Islet precursor cell (in vitro differentiated cells): ENCODE data around the gene HAUS1.

Experiments used
- DNase-seq: peaks from one replicate; pipeline ENCODE4 v3.0.0-alpha.2; 2018

The HAUS1 gene, protein sequence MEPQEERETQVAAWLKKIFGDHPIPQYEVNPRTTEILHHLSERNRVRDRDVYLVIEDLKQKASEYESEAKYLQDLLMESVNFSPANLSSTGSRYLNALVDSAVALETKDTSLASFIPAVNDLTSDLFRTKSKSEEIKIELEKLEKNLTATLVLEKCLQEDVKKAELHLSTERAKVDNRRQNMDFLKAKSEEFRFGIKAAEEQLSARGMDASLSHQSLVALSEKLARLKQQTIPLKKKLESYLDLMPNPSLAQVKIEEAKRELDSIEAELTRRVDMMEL

DNA sequence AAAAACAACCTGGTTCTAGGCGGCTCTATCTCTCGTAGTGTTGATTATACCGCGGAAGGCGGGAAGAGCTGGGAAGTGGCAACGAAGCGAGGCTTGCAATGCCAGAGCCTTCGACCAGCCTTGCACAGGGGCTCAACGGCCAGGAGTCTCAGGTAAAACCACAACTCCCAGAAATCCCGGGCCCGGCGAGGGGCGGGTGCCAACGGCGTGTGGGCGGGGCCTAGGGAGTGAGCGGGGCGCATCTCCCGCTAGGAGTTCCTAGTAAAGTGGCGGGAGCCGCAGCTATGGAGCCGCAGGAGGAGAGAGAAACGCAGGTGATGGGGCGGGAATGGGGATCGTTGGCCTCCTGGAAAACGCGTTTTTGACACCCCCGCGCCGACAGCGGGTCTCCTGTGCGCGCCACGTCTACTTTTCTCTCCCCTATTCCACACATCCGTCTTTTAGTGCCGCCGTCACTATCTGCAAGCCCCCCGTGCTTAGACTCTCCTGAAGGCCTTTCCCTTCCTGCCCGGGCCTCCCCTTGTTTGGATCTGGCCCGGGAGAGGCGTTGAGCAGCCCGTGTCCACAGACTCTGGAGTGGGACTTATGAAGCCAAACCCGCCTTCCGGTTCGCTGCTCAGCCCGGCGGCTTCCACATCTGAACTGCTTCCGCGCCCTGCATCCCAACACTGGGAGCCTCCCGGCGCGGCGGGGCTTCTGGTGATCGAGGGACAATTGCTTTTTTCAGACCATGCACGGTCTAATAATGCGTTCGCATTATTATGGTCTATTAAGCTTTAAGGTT, at the start of gene HAUS1:
HAUS1 (plus strand) TSS at position 258 of the 784 bp plus-strand sequence; CDS start at position 285, 27 bp downstream.
- peak; percentile 98 for DNase-seq

DNA sequence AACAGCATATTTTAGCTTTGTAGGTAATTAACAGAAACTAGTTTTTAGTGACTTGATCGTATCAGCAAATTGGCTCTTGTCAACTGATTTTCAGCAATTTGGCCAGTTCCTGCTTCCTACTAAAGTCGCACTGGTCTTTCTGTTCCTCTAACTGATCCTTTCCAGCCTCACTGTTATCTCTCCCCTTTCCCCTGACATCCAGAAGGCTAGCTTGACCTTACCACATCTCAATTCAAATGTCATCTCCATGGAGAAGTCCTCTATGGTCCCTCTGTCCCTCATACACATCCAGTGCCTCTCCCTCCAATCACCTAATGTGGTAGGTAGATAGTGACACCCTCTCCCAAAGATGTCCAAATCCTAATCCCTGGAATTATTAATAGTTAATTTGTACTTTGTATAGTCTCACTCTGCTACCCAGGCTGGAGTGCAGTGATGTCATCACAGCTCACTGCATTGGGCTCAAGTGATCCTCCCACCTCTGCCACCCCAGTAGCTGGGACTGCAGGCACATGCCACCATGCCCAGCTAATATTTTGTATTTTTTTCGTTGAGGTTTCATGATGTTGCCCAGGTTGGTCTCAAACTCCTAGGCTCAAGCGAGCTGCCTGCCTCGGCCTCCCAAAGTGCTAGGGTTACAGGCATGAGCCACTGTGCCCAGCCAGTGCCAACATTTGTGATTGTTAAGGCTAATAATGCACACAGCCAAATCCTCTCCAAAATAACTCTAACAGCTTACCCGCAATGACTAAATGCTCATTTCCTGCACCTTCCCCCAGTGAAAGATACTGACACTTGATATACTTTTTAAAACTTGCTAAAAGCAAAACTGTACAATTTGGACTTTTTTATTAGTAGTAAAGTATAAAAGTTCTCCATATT, 49.0 kb upstream of the HAUS1 start:
- DNase-seq, result no peak

DNA sequence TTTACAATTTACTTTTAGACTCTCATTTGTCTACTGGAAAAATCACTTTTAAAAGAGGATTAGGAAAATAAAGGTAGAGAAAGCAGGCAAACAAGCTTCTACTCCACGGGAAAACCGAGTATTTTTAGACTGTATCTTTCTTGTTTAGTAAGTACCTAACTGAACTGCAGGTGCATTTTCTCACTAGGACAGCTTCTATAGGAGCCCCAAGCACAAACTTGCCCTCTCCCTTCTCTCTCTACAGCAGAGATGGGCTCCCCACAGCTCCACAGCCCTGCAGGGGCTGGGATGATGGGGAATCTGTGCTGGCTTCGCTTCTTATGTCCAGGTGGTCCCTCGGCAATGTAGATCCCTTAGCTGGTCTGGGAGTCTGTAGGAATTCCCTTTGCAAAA, 48.4 kb upstream of the HAUS1 start:
- DNase-seq, result no peak

DNA sequence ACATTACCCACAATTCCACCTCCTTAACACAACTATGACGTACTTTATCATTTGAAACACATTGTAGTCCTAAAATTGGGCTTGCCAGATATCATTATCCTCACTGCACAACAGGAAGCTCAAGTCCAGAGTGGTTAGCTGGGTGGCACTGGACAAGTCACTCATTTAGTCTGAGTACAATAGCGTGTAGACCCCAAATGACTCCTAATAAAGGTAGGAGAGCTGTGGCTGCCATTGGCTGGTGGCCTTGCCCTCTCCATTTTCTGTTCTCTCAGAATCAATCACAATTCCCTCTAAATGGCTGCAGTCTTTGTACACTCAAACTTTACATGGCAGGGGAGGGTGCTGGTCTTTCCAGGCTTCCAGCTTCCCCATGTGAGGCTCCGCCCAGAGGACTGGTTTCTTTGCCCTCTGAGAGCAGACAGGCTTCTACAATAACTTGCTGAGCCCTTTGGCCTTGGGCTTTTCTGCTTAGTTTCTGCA, 43.8 kb upstream of the HAUS1 start:
- DNase-seq, result peak; percentile 62

DNA sequence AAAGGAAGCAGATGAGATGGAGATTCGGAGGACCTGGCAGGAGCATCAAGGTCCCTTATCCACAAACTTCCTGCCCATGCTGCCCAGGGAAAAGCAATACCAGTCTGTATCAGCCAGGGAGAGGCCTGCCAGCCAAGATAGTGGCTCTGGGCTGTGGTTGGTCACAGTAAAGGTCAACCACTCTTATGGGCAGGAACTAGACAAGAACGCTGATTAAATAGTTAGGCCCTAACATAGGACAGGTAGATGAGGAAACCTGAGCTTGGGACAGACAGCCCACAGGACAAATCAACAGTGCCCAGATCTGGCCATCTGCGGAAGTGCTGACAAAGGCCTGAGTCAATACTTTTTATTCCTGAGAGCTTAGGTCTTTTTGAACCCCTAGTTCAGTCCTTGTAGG, 42.8 kb upstream of the HAUS1 start:
- no peak for DNase-seq

DNA sequence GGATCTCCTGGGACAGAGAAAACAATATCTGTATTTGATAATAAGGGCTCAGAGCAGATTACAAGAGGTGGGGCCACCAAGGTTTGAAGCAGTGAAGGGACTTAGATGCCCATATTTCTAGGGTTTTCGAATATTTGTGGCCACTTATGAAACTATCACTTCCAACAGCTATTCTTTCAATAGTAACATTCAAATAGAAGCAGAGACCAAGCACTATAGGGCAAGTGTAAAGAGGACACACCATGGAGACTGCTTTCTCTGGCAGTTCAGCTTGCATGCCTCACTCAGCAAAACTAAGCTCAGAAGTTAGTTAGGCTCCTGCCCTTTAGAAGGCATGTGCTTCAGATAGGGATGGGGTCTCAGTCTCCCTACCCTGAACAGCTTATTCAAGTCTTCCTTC, 42.4 kb upstream of the HAUS1 start:
- DNase-seq, result no peak

DNA sequence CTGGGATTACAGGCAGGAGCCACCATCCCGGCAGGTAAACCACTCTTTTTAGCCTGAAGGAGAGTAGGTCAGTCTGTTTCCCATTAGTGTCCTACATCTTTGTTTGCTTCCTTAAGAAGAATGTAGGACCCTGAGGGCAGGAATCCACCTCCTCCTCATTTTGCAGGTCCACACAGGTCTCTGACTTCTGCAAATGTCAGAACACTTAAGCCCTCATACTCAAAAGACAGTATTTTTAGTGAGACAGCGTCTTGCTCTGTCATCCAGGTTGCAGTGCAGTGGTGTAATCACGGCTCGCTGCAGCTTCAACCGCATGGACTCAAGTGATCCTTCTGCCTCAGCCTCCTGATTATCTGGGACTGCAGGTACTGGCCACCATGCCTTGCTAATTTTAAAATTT, 41.4 kb upstream of the HAUS1 start:
- DNase-seq, result peak; percentile 92

DNA sequence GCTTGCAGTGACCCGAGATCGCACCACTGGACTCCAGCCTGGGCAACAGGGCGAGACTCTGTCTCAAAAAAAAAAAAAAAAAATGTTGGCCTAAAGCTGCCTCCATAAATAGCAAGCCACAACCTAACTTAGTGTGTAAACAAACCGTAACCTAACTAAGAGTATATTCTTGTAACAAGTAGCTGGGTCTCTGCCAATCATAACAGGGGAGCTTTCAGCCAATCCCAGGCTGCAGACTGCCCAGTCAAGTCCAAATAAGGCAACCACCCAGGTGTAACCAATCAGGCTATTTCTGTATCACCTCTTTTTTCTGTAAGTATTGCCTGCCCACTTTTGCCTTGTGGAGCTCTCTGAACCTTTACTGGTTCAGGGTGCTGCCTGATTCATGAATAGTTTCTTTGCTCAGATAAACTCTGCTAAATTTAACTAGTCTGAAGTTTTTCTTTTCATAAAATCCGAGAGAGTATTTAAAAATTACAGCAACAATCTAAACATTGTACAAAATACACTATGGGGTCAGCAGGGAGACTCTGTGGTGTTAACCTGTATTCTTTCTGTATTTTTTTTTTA, 36.7 kb upstream of the HAUS1 start:
- peak; percentile 59 for DNase-seq

DNA sequence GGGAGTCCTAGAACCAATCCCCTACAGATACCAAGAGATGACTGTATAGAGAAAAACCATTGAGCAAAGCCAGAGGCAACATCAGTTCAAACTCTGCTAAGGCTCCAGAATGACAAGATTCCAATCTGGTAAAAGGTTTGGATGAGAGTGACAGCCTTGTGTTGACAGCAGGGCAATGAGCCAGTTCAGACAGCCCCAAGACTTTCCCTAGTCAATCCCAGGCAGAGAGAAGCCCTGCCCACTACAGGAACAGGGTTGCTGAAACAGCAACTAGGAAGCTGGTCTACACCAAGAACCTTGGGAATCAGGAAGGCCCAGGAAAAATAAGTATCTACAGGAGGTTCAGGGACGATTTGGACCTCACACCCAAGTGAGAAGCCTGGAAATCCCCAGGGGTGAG, 35.4 kb upstream of the HAUS1 start:
- DNase-seq, result peak; percentile 72

DNA sequence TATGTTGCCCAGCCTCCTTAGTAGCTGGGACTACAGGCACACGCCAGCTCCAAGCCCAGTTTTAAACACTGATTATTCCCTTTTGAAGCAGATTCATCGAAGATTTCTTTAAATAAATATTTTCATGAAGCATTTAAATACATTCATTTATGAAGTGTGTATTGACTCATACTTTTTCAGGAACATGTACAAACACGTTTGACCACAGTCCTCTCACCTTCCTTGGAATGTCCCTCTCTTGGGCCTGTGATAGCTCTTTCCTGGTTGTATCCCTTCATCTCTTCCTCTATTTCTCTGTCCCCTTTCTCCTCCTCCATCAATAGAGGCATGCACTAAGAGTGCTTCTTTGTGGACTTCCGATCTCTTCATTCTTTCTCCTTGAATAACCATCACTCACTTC, 34.7 kb upstream of the HAUS1 start:
- DNase-seq, result no peak

DNA sequence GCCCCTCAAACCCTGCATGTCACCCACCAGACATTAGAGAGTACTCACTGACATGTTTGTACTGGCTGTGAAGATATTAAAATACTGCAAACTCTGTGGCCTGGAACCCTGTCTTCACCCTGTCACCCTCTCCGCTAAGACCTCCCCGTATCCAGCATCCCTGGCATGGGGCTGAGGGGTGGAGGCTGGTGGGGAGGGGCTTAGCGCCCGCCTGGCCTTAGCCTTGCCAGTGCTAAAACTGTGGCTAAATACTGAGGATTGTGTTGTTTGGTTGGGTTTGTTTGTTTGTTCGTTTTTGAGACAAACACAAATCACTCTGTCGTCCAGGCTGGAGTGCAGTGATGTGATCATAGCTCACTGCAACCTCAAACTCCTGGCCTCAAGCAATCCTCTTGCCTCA, 34.0 kb upstream of the HAUS1 start:
- DNase-seq, result no peak

DNA sequence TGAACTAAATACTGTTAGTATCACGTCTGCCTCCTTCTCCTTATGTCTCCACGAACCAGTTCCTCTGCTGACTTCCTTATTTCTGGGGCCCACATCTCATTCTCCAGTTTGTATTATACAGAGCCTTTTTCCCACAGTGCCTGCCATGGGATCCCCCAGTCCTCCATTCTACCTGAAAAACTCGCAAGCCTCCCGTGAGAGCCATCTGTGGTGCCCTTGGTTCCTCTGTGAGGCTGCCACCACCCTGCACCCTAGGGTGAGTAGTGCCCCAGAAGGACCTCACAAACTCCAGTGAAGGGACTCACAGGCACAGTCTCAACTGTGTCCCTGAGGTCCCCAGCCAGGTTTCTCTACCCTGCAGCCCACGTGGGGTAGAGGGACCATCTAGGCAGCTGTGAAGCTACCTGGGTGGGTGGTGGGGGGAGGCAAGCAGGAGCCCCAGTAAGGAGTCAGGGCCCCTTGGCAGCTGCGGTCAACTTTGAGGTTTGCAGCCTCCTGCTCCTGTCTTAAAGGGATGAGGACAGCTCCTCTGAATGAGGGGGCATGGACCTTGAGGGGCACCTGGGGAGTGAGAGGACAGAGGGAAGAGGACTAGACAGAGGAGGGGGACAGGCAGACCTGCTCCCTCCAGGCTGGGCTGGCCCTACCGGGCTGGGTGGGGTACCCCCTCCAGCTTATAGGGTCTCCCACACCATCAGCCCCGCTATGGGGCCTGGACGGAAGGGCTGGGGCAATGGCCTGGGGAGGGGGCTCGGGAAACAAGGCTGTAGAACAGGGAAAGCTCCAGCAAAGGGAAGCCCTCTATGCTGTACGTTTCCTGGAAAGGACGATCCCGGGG, 33.2 kb upstream of the HAUS1 start:
- no peak for DNase-seq

DNA sequence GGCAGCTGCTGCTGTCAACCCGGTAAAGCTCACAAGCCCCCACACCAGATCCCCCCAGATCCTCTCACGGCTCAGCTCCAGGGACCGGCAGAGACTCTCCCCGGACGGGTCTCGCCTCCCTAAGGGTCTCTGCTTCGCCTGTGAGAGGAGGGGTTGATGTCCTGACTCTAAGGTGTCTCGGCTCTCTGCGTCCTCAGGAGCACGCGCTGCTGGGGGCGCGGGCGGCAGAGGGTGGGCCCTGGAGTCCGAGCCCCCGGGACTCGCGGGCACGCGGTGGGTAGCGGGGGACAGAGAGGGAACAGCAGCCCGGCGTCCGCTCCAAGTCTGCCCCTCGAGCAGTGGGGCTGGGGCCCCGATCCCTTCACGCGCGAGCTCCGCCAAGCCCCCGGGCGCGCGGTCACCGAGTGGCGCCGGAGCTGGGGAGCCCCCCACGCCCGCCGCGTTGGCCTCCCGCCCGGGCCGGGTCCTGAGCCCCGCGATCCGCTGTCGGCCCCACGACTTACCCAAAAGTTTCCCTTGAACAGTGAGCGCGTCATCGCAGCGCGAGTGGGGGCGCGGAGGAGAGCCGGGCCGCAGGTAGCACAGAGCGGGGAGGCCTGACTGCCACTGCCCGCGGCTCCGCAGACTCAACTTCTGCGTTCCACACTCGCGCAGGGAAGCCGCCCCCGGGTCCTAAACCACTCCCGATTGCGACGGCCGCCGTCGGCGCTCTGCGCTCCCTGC, 32.4 kb upstream of the HAUS1 start, which contains the start of gene PSTPIP2:
PSTPIP2 (minus strand) TSS at position 608 of the 723 bp plus-strand sequence; CDS start at position 536, 72 bp downstream.
- peak; percentile 80 for DNase-seq

DNA sequence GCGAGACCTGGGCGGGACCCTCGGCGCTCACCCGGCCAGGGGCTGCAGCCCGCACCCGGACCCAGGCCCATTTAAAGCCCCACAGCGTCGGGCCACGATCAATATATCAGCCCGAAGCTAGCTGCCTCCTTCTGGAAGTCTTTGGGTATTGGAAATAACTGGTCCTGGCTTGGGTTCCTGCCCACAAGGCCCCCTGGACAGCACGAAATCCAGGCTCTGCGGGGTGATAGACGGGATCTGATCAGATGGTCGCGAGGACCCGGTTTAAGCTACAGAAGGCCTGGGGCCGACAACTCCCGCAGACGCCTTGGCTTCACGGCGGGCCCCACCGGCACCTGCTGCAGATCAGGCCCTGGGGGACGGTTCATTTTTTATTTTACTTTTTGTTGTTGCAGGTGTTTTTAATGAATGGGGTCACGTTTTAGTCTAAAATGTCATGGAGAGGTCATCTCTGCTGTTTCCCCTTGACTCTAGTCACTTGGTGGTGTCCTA, 31.8 kb upstream of the HAUS1 start:
- no peak for DNase-seq

DNA sequence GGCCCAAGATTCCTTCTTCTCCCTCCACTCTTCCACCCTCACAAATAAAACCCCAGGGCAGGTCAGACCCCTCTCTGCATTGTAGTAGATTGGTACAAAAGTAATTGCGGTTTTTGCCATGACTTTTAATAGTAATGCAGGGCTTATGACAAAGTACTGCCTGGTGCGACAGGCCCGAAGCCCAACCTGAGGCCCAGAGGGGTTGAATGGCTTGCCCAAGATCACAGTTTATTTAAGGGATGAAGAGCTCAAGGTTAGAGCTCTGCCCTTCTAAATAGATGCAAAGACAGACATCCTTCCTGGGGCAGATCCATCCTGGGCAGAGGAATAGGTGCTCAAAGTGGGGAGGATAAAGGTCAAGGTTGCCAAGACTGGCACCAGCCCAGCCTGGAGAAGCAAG, 31.2 kb upstream of the HAUS1 start:
- DNase-seq, result no peak

DNA sequence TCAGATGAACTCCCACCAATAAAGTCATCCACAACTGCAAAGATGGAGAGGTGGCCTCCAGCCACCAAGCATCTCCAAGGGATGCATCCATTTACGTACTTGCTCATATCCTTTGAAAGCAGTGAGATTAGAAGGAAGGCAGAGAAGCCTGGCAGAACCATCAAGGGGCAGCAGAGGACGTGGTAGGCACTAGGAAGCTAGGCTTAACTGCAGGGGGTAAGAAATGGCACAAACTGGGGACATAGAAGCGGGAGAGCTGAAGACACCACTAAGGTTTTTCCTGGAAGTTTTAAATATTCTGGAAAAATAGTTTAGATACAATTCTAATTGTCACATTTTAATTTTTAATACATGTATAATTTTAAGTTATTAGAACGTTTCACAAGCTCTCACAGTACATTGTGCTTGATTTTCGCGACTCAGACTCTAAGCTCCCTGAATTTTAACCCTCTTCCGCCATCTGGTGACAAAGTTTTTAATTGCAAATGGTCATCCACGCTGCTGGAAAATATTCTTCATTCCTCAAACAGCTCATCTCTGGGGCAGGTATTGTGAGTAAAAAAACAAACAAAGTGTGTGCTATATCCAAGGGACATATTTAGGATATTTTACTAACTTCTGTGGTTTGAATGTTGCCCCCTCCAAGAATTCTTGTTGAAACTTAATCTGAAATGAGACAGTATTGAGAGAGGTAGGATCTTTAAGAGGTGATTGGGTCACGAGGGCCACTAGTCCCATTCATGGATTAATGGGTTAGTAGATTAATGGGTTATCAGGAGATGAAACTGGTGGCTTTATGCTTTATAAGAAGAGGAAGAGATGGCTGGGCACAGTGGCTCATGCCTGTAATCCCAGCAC, 30.5 kb upstream of the HAUS1 start:
- peak; percentile 71 for DNase-seq

DNA sequence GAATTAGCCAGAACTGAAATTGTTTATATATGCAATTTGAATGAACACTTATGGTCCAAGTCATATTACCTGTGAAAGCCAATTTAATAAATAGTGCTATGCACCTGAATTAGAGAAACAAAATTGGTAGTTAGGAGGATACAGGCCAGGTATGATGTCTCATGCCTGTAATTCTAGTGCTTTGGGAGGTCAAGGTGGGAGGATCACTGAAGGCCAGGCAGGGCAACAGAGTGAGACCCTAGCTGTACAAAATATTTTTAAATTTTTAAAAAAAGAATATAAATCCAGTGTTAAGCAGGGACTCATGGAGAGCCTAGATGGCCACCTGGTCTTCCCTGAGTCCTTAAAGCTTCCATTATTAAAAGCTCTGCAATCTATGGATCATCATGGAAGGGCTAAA, 24.8 kb upstream of the HAUS1 start:
- no peak for DNase-seq

DNA sequence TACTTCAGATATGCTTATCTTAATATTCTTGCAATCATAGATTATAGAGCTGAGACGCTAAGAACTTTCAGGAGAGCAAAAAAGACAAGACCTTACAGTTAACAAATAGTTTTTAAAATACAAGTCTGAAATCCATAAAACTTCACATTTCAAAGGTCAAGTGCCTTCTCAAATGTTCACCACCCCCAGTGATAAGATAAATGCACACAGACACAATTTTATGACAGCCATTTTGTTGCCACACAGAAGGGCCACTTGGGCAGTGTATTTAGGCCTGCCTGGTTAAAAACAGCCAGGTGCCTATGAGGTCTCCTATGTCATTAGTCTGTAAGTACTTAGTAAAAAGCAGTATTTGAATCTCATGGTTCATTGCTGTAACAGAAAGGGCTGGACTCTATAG, 24.0 kb upstream of the HAUS1 start:
- DNase-seq, result no peak

DNA sequence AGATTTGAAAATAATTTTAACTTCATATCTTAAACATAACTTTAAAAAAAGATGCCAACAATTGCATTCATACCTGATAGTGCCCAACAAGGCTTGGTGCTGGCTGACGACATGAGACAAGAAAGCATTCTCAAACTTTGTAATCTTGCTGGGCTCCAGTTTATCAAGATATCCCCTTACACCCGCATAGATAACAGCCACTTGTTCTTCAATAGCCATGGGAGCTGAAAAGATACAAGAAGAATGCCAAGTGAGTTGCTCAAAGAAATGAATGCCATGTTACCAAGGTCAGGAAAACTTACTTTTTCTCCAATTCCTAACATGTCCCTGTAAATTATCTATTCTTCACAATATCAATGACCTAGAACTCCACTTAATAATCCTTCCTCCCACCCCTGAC, 19.8 kb upstream of the HAUS1 start:
- no peak for DNase-seq

DNA sequence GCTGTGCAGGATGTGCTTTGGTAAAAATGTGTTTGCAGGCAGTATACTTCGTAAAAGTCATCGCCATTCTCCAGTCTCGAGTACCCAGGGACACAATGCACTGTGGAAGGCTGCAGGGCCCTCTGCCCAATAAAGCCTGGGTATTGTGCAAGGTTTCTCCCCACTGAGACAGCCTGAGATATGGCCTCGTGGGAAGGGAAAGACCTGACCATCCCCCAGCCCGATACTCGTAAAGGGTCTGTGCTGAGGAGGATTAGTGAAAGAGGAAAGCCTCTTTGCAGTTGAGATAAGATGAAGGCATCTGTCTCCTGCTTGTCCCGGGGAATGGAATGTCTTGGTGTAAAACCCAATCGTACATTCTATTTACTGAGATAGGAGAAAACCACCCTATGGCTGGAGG, 15.7 kb upstream of the HAUS1 start:
- peak; percentile 74 for DNase-seq
